T-helper 2 cell treated with Interferon-gamma antibody and Interleukin-4, amounts not matched to agents 5 μg/mL and 100 μg/mL, for 36 hours (primary cell): ENCODE data around the gene CKAP2L.
A peak's percentile ranks its signal among the peaks of the same experiment; 100 is the strongest.

Experiments used
- DNase-seq: peaks from one replicate; pipeline ENCODE4 v3.0.0; 2021; ENCODE audit warnings: low spot score
- H3K27ac Mint-ChIP-seq: one replicate; pipeline ENCODE4 v1.8.0; 2021; ENCODE audit warnings: mild to moderate bottlenecking, mixed read lengths
- H3K27me3 Mint-ChIP-seq: one replicate; pipeline ENCODE4 v1.8.0; 2021; ENCODE audit warnings: low read depth, mixed read lengths
- H3K36me3 Mint-ChIP-seq: one replicate; pipeline ENCODE4 v1.8.0; 2021; ENCODE audit warnings: low read depth, mixed read lengths
- H3K4me1 Mint-ChIP-seq: one replicate; pipeline ENCODE4 v1.8.0; 2021; ENCODE audit warnings: low read depth, mixed read lengths
- H3K4me3 Mint-ChIP-seq: one replicate; pipeline ENCODE4 v1.8.0; 2022; ENCODE audit warnings: mild to moderate bottlenecking, moderate library complexity, mixed read lengths
- H3K9me3 Mint-ChIP-seq: one replicate; pipeline ENCODE4 v1.8.0; 2021; ENCODE audit warnings: mixed read lengths

Gene CKAP2L

GRCh38 chr2:112765251-112765650 is 842 bp upstream of the CKAP2L start:
- H3K9me3 Mint-ChIP-seq, result peaks cover 11% of the 10 kb centered on the region
- peak overlapping the region; percentile 85 for H3K4me3 Mint-ChIP-seq
- H3K4me1 Mint-ChIP-seq, result peaks cover 50% of the 10 kb centered on the region
- peaks cover 38% of the 10 kb centered on the region for H3K36me3 Mint-ChIP-seq
- H3K27me3 Mint-ChIP-seq, result peaks cover 4% of the 10 kb centered on the region
- DNase-seq, result no peak
- peak overlapping the region; percentile 99 for H3K27ac Mint-ChIP-seq

- Mint-ChIP-seq H3K36me3 (peaks cover 44% of the 10 kb centered on the region), H3K4me1 (peaks cover 48% of the 10 kb centered on the region), H3K9me3 (peaks cover 3% of the 10 kb centered on the region), H3K27me3 (no peaks in the 10 kb centered on the region), H3K4me3 (peak overlapping the region; percentile 85), H3K27ac (peak overlapping the region; percentile 39)
- no peak for DNase-seq
Observed at GRCh38 chr2:112762276-112762675, 2.1 kb downstream of the CKAP2L start.

- Mint-ChIP-seq H3K36me3 (peaks cover 62% of the 10 kb centered on the region), H3K27ac (no peak overlapping the region), H3K27me3 (no peaks in the 10 kb centered on the region), H3K4me1 (peaks cover 53% of the 10 kb centered on the region), H3K4me3 (no peak overlapping the region), H3K9me3 (no peaks in the 10 kb centered on the region)
- DNase-seq, result no peak
Observed at GRCh38 chr2:112760149-112760548, 4.3 kb downstream of the CKAP2L start.

GRCh38 chr2:112758711-112759110 is 5.7 kb downstream of the CKAP2L start:
- peaks cover 73% of the 10 kb centered on the region for H3K36me3 Mint-ChIP-seq
- peaks cover 62% of the 10 kb centered on the region for H3K4me1 Mint-ChIP-seq
- no peak for DNase-seq
- no peak overlapping the region for H3K27ac Mint-ChIP-seq
- no peaks in the 10 kb centered on the region for H3K9me3 Mint-ChIP-seq
- no peak overlapping the region for H3K4me3 Mint-ChIP-seq
- H3K27me3 Mint-ChIP-seq, result no peaks in the 10 kb centered on the region

GRCh38 chr2:112757265-112757664 is 7.1 kb downstream of the CKAP2L start:
- Mint-ChIP-seq H3K27ac (no peak overlapping the region), H3K4me3 (no peak overlapping the region), H3K36me3 (peaks cover 70% of the 10 kb centered on the region), H3K27me3 (no peaks in the 10 kb centered on the region), H3K9me3 (no peaks in the 10 kb centered on the region), H3K4me1 (peaks cover 56% of the 10 kb centered on the region)
- no peak for DNase-seq

GRCh38 chr2:112756207-112756606 is 8.2 kb downstream of the CKAP2L start:
- DNase-seq, result no peak
- Mint-ChIP-seq H3K27me3 (no peaks in the 10 kb centered on the region), H3K4me1 (peaks cover 50% of the 10 kb centered on the region), H3K36me3 (peaks cover 70% of the 10 kb centered on the region), H3K9me3 (no peaks in the 10 kb centered on the region), H3K27ac (peak overlapping the region; percentile 17), H3K4me3 (no peak overlapping the region)

GRCh38 chr2:112755444-112755843 is 9.0 kb downstream of the CKAP2L start:
- Mint-ChIP-seq H3K36me3 (peaks cover 71% of the 10 kb centered on the region), H3K9me3 (no peaks in the 10 kb centered on the region), H3K4me3 (no peak overlapping the region), H3K27ac (no peak overlapping the region), H3K4me1 (peaks cover 53% of the 10 kb centered on the region), H3K27me3 (no peaks in the 10 kb centered on the region)
- DNase-seq, result no peak

GRCh38 chr2:112754564-112754963 is 9.8 kb downstream of the CKAP2L start:
- Mint-ChIP-seq H3K36me3 (peaks cover 80% of the 10 kb centered on the region), H3K4me1 (peaks cover 62% of the 10 kb centered on the region), H3K27me3 (no peaks in the 10 kb centered on the region), H3K4me3 (no peak overlapping the region), H3K9me3 (no peaks in the 10 kb centered on the region), H3K27ac (no peak overlapping the region)
- no peak for DNase-seq

- no peak for DNase-seq
- Mint-ChIP-seq H3K9me3 (no peaks in the 10 kb centered on the region), H3K36me3 (peaks cover 77% of the 10 kb centered on the region), H3K27ac (no peak overlapping the region), H3K4me1 (peaks cover 55% of the 10 kb centered on the region), H3K27me3 (no peaks in the 10 kb centered on the region), H3K4me3 (no peak overlapping the region)
Observed at GRCh38 chr2:112752667-112753066, 11.7 kb downstream of the CKAP2L start.

GRCh38 chr2:112751451-112752197 is 12.8 kb downstream of the CKAP2L start:
- DNase-seq, result no peak
- Mint-ChIP-seq H3K27ac (no peak overlapping the region), H3K27me3 (no peaks in the 10 kb centered on the region), H3K4me1 (peaks cover 54% of the 10 kb centered on the region), H3K36me3 (peaks cover 75% of the 10 kb centered on the region), H3K9me3 (no peaks in the 10 kb centered on the region), H3K4me3 (no peak overlapping the region)

GRCh38 chr2:112750560-112750843 is 13.9 kb downstream of the CKAP2L start:
- peaks cover 72% of the 10 kb centered on the region for H3K36me3 Mint-ChIP-seq
- no peaks in the 10 kb centered on the region for H3K9me3 Mint-ChIP-seq
- H3K4me3 Mint-ChIP-seq, result peak overlapping the region; percentile 35

GRCh38 chr2:112749755-112750559 is 14.5 kb downstream of the CKAP2L start:
- H3K4me1 Mint-ChIP-seq, result peaks cover 43% of the 10 kb centered on the region
- H3K9me3 Mint-ChIP-seq, result no peaks in the 10 kb centered on the region
- H3K27ac Mint-ChIP-seq, result peak overlapping the region; percentile 81
- DNase-seq, result peak; percentile 66
- no peaks in the 10 kb centered on the region for H3K27me3 Mint-ChIP-seq
- peaks cover 68% of the 10 kb centered on the region for H3K36me3 Mint-ChIP-seq
- peak overlapping the region; percentile 35 for H3K4me3 Mint-ChIP-seq

More at GRCh38 chr2:112750560-112750843, 13.9 kb downstream of the CKAP2L start:
- Mint-ChIP-seq H3K27me3 (no peaks in the 10 kb centered on the region), H3K27ac (peak overlapping the region; percentile 81), H3K4me1 (peaks cover 47% of the 10 kb centered on the region)
- no peak for DNase-seq

- DNase-seq, result no peak
- Mint-ChIP-seq H3K27me3 (no peaks in the 10 kb centered on the region), H3K36me3 (peaks cover 73% of the 10 kb centered on the region), H3K4me1 (no peaks in the 10 kb centered on the region), H3K9me3 (no peaks in the 10 kb centered on the region), H3K27ac (no peak overlapping the region), H3K4me3 (no peak overlapping the region)
Observed at GRCh38 chr2:112740527-112740926, 23.9 kb downstream of the CKAP2L start.

GRCh38 chr2:112737542-112738232 is 26.7 kb downstream of the CKAP2L start:
- Mint-ChIP-seq H3K9me3 (no peaks in the 10 kb centered on the region), H3K27ac (no peak overlapping the region), H3K4me3 (no peak overlapping the region), H3K27me3 (no peaks in the 10 kb centered on the region), H3K36me3 (peaks cover 57% of the 10 kb centered on the region), H3K4me1 (no peaks in the 10 kb centered on the region)
- DNase-seq, result no peak
